Ascending aorta (tissue), 2 donors: ENCODE data around the gene B3GALT5. TPM values are rescaled to one million over a fixed set of nuclear protein-coding genes. Genes with fewer than 3 reads are reported as not detected.
A peak's percentile ranks its signal among the peaks of the same experiment; 100 is the strongest.

Experiments
- DNase-seq, 2 donors: peaks; one replicate each; pipeline ENCODE4 v3.0.0-alpha.2; 2019; ENCODE audit warnings: low spot score in 2 of 2
- H3K27ac ChIP-seq, 2 donors: fragments of 200-600 bp; sonication (generic); one replicate each; pipeline ENCODE4 v1.5.1; 2016 to 2017; ENCODE audit warnings: mild to moderate bottlenecking in 1 of 2
- H3K27me3 ChIP-seq: fragments of 200-600 bp; sonication (generic); one replicate; pipeline ENCODE4 v1.5.1; 2017
- H3K36me3 ChIP-seq, 2 donors: fragments of 200-600 bp; sonication (generic); one replicate each; pipeline ENCODE4 v1.5.1; 2016
- H3K4me1 ChIP-seq, 2 donors: fragments of 200-600 bp; sonication (generic); one replicate each; pipeline ENCODE4 v1.5.1; 2016 to 2017; ENCODE audit warnings: mild to moderate bottlenecking in 1 of 2
- H3K4me3 ChIP-seq, 2 donors: fragments of 200-600 bp; sonication (generic); one replicate each; pipeline ENCODE4 v1.5.1; 2016 to 2017; ENCODE audit warnings: mild to moderate bottlenecking in 1 of 2
- H3K9me3 ChIP-seq, 2 donors: fragments of 200-600 bp; sonication (generic); one replicate each; pipeline ENCODE4 v1.5.1; 2016
- intact Hi-C: fragments of 100-400 bp; cut with DNase I; formaldehyde crosslinking; loops from one replicate; pipeline ENCODE4 v1.15.1; 2023
- total RNA-seq: library from RNA; depleted of rRNA; stranded (reverse); fragments of >200 nt; gene quantifications from one replicate; pipeline ENCODE4 v1.1.0, GENCODE V29; 2016
- TF ChIP-seq, protein P1 (sequence below), 3 experiments: fragments of 200-600 bp in 2 of 3; fragments of 450-650 bp in 1 of 3; sonication (generic) in 2 of 3; IDR thresholded peaks; one replicate each; pipeline ENCODE4 v1.5.1; 2016 to 2019; ENCODE audit warnings: antibody characterized with exemption in 3 of 3, mild to moderate bottlenecking in 1 of 3, moderate library complexity in 1 of 3

Gene B3GALT5
- total RNA-seq, 1 donor from 2014 or later, result not detected

DNA sequence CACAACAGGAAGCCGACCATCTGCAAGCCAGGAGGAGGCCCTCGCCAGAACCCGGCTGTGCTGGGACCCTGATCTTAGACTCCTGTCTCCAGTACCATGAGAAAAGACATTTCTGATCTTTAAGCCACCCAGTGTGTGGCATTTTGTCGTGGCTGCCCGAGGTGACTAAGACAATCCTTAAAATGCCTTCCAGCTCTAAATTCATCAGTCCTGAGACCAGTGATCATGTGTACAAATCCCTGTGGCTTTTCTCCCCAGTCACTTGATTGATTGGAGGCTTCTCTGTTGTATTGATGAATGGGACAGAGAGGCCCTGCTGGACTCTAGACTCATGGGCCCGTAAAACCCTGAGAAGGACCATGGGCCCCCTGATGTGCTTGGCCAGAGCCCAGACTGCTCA, 36.1 kb downstream of the B3GALT5 start:
- Histone ChIP-seq H3K4me3 (no peak overlapping the region), H3K9me3 (no peaks in the 10 kb centered on the region), H3K27ac (no peak overlapping the region), H3K36me3 (no peaks in the 10 kb centered on the region), H3K4me1 (no peaks in the 10 kb centered on the region), H3K27me3 (no peaks in the 10 kb centered on the region)
- TF ChIP-seq, protein P1, sequence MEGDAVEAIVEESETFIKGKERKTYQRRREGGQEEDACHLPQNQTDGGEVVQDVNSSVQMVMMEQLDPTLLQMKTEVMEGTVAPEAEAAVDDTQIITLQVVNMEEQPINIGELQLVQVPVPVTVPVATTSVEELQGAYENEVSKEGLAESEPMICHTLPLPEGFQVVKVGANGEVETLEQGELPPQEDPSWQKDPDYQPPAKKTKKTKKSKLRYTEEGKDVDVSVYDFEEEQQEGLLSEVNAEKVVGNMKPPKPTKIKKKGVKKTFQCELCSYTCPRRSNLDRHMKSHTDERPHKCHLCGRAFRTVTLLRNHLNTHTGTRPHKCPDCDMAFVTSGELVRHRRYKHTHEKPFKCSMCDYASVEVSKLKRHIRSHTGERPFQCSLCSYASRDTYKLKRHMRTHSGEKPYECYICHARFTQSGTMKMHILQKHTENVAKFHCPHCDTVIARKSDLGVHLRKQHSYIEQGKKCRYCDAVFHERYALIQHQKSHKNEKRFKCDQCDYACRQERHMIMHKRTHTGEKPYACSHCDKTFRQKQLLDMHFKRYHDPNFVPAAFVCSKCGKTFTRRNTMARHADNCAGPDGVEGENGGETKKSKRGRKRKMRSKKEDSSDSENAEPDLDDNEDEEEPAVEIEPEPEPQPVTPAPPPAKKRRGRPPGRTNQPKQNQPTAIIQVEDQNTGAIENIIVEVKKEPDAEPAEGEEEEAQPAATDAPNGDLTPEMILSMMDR (IDR thresholded peaks at IDR 0.05), result no peak
- DNase-seq, result no peak
- intact Hi-C loops, result no loop called here

DNA sequence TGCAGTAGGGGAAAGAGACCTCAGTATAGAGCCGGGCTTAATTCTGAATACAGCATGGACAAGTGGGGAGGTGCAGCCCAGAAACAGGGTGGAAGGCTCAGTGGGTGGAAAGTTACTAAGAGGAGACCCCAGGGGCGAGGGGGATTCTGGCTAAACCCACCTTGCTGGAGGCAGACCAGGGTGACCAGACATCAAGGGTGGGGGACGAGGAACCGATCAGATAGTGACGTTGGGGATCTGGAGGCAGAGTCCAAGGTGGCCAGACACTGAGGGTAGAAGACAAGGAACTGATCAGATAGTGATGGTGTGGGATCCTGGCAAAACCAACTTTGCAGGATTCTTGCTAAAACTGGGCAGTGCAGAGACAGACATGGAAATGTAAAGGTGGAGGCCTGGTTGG, 36.8 kb downstream of the B3GALT5 start:
- H3K9me3 ChIP-seq, result no peaks in the 10 kb centered on the region
- H3K36me3 ChIP-seq, result no peaks in the 10 kb centered on the region
- H3K27ac ChIP-seq, result no peak overlapping the region
- no peak for DNase-seq
- intact Hi-C loops, result no loop called here
- H3K27me3 ChIP-seq, result no peaks in the 10 kb centered on the region
- no peak overlapping the region for H3K4me3 ChIP-seq
- TF ChIP-seq, protein P1 (IDR thresholded peaks at IDR 0.05), result no peak
- H3K4me1 ChIP-seq, result no peaks in the 10 kb centered on the region

DNA sequence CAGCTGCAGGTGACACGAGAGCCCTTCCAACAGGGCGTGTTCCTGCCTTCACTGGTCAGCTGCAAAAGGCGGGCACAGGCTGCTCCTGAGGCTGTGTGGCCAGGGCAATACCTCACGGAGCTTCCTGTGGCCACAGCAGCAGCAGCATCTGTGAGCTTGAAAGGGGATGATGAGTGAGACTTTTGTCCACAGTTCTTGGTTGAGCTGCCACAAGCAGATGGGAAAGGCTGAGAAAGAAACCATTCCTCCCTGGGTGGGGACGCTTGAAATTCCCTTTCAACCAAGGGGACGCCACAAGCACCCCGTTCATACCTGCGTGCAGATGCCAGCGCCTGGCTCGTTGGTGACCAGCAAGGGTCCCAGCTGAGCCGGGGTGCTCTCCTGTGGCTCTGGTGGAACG, 37.6 kb downstream of the B3GALT5 start:
- no peak overlapping the region for H3K27ac ChIP-seq
- H3K4me3 ChIP-seq, result no peak overlapping the region
- no peaks in the 10 kb centered on the region for H3K36me3 ChIP-seq
- no peaks in the 10 kb centered on the region for H3K9me3 ChIP-seq
- H3K4me1 ChIP-seq, result no peaks in the 10 kb centered on the region
- intact Hi-C loops, result no loop called here
- DNase-seq, result peak in 1 of 2 donors; percentile 34
- TF ChIP-seq, protein P1 (IDR thresholded peaks at IDR 0.05), result no peak
- H3K27me3 ChIP-seq, result no peaks in the 10 kb centered on the region

DNA sequence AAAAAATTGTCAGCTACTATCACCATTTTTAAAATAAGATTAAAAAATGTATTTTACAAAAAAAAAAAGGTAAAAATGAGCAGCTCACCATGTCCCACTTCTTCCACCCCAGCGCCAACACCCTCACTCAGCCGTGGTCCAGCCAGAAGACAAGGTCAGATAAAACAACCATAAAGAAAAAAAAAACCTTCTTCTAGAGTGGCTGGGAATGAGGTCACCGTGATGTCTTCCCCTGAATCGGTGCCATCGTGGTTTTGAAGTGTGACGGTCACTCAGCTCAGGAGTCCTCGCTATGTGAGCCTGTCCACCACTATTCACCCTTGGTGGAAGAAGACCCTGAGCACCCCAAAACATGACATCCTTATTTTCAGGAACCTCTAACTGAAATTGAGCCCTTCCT, 38.1 kb downstream of the B3GALT5 start:
- intact Hi-C loops, result no loop called here

DNA sequence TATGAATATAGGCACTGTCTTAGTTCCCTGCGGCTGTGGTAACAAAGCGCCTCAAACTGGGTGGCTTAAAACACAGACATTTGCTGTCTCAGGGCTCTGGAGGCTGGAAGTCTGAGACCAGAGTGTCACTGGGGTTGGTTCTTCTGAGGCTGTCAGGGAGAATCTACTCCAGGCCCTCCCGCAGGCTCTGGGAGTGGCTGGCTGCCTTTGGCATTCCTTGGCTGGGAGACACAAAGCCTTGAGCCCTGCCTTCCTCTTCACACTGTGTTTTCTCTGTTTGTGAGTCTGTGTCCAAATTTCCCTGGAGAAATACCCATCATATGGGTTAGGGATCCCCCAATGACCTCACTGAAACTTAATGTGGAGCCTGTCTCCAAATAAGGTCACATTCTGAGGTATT, 38.5 kb downstream of the B3GALT5 start:
- Histone ChIP-seq H3K27me3 (no peaks in the 10 kb centered on the region), H3K27ac (no peak overlapping the region), H3K4me3 (no peak overlapping the region), H3K36me3 (no peaks in the 10 kb centered on the region), H3K9me3 (no peaks in the 10 kb centered on the region), H3K4me1 (no peaks in the 10 kb centered on the region)
- intact Hi-C loops, result no loop called here
- DNase-seq, result no peak
- TF ChIP-seq, protein P1 (IDR thresholded peaks at IDR 0.05), result no peak

More for the DNA sequence above, 38.1 kb downstream of the B3GALT5 start:
- Histone ChIP-seq H3K4me3 (no peak overlapping the region), H3K4me1 (no peaks in the 10 kb centered on the region), H3K27me3 (no peaks in the 10 kb centered on the region), H3K9me3 (no peaks in the 10 kb centered on the region), H3K27ac (no peak overlapping the region), H3K36me3 (no peaks in the 10 kb centered on the region)
- TF ChIP-seq, protein P1 (IDR thresholded peaks at IDR 0.05), result no peak
- no peak for DNase-seq

DNA sequence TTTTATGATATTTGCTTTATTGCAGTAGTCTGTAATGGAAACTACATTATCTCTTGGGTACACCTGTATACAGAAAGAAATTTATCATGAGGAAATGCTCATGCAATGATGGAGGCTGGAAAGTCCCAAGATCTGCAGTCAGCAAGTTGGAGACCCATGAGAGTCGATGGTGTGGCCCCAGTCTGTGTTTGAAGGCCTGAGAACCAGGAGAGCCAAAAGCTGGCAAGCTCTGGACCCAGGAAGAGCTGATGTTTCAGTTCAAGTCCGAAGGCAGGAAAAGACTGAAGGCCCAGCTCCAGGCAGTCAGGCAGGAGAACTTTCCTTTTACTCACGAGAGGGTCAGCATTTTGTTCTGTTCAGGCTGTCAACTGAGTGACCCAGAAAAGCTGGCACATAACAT, 42.2 kb downstream of the B3GALT5 start:
- TF ChIP-seq, protein P1 (IDR thresholded peaks at IDR 0.05), result no peak
- no peaks in the 10 kb centered on the region for H3K27me3 ChIP-seq
- no peak overlapping the region for H3K4me3 ChIP-seq
- no peaks in the 10 kb centered on the region for H3K36me3 ChIP-seq
- intact Hi-C loops, result no loop called here
- H3K4me1 ChIP-seq, result no peaks in the 10 kb centered on the region
- no peaks in the 10 kb centered on the region for H3K9me3 ChIP-seq
- H3K27ac ChIP-seq, result no peak overlapping the region
- no peak for DNase-seq
